H9 (cell line): ENCODE measurements around the gene CACNA1G. TPM values are rescaled to one million over a fixed set of nuclear protein-coding genes. Genes with fewer than 3 reads are reported as not detected.

ENCODE experiments used
- DNase-seq: peaks from one replicate; pipeline ENCODE4 v3.0.0-alpha.2; 2017
- H2AFZ ChIP-seq: one replicate; pipeline ENCODE4 v1.6.1; 2013; ENCODE audit warnings: mild to moderate bottlenecking, low read length, control low read depth, moderate library complexity
- H2AK5ac ChIP-seq: 2 replicates; pipeline ENCODE4 v1.6.1; 2013; ENCODE audit warnings: low read length, control low read depth, mixed read lengths; ENCODE audit not compliant: insufficient read length
- H2BK120ac ChIP-seq: one replicate; pipeline ENCODE4 v1.6.1; 2013; ENCODE audit warnings: low read depth, mild to moderate bottlenecking, low read length, control low read depth, inconsistent platforms; ENCODE audit not compliant: poor library complexity, severe bottlenecking
- H2BK12ac ChIP-seq: 2 replicates; pipeline ENCODE4 v1.6.1; 2013; ENCODE audit warnings: low read length, control low read depth, mixed read lengths, low read depth; ENCODE audit not compliant: insufficient read length
- H2BK15ac ChIP-seq: 2 replicates; pipeline ENCODE4 v1.6.1; 2013; ENCODE audit warnings: low read depth, low read length, control low read depth
- H2BK20ac ChIP-seq: one replicate; pipeline ENCODE4 v1.6.1; 2013; ENCODE audit warnings: low read depth, mild to moderate bottlenecking, low read length, control low read depth, inconsistent platforms; ENCODE audit not compliant: poor library complexity, severe bottlenecking
- H2BK5ac ChIP-seq: 2 replicates; pipeline ENCODE4 v1.6.1; 2013; ENCODE audit warnings: low read length, control low read depth, mixed read lengths; ENCODE audit not compliant: insufficient read length
- H3K14ac ChIP-seq: 2 replicates; pipeline ENCODE4 v1.6.1; 2013; ENCODE audit warnings: low read length, control low read depth; ENCODE audit not compliant: insufficient read depth
- H3K18ac ChIP-seq: 2 replicates; pipeline ENCODE4 v1.6.1; 2013; ENCODE audit warnings: low read depth, mild to moderate bottlenecking, mixed read lengths, low read length, control low read depth; ENCODE audit not compliant: insufficient read length
- H3K23ac ChIP-seq: 2 replicates; pipeline ENCODE4 v1.6.1; 2013; ENCODE audit warnings: low read length, control low read depth, mixed read lengths, low read depth; ENCODE audit not compliant: insufficient read length
- H3K23me2 ChIP-seq: 2 replicates; pipeline ENCODE4 v1.6.1; 2013; ENCODE audit warnings: low read depth, mild to moderate bottlenecking, mixed read lengths, low read length, control low read depth; ENCODE audit not compliant: insufficient read length, poor library complexity, severe bottlenecking
- H3K27ac ChIP-seq: 2 replicates; pipeline ENCODE4 v1.5.1; 2013; ENCODE audit warnings: low read length, control low read depth, mixed read lengths, low read depth; ENCODE audit not compliant: insufficient read length
- H3K27me3 ChIP-seq: 2 replicates; pipeline ENCODE4 v1.6.1; 2013; ENCODE audit warnings: low read length, control low read depth, inconsistent platforms; ENCODE audit not compliant: insufficient read depth
- H3K4ac ChIP-seq: 2 replicates; pipeline ENCODE4 v1.6.1; 2013; ENCODE audit warnings: low read depth, mild to moderate bottlenecking, control low read depth, inconsistent platforms, low read length, moderate library complexity
- H3K4me1 ChIP-seq: 2 replicates; pipeline ENCODE4 v1.6.1; 2013; ENCODE audit warnings: low read length, control low read depth, inconsistent platforms; ENCODE audit not compliant: insufficient read depth
- H3K4me2 ChIP-seq: 2 replicates; pipeline ENCODE4 v1.6.1; 2013; ENCODE audit warnings: low read length, control low read depth, mixed read lengths; ENCODE audit not compliant: insufficient read length, insufficient read depth
- H3K56ac ChIP-seq: 2 replicates; pipeline ENCODE4 v1.6.1; 2013; ENCODE audit warnings: low read depth, mild to moderate bottlenecking, mixed read lengths, low read length, control low read depth; ENCODE audit not compliant: insufficient read length
- H3K79me1 ChIP-seq: 2 replicates; pipeline ENCODE4 v1.6.1; 2013; ENCODE audit warnings: low read depth, mild to moderate bottlenecking, moderate library complexity, low read length, control low read depth, inconsistent platforms; ENCODE audit not compliant: insufficient read depth, poor library complexity, severe bottlenecking
- H3K79me2 ChIP-seq: 2 replicates; pipeline ENCODE4 v1.6.1; 2013; ENCODE audit warnings: low read length, control low read depth, inconsistent platforms; ENCODE audit not compliant: insufficient read depth
- H3K9ac ChIP-seq: 2 replicates; pipeline ENCODE4 v1.6.1; 2013; ENCODE audit warnings: low read length, control low read depth, mixed read lengths; ENCODE audit not compliant: insufficient read length; ENCODE audit errors: extremely low read depth
- H3K9me3 ChIP-seq: one replicate; pipeline ENCODE4 v1.6.1; 2013; ENCODE audit warnings: low read depth, low read length, inconsistent platforms; ENCODE audit not compliant: control insufficient read depth
- H3T11ph ChIP-seq: one replicate; pipeline ENCODE4 v1.6.1; 2013; ENCODE audit warnings: mild to moderate bottlenecking, low read length, control low read depth, inconsistent platforms
- H4K20me1 ChIP-seq: one replicate; pipeline ENCODE4 v1.6.1; 2013; ENCODE audit not compliant: control insufficient read depth, insufficient read length, insufficient read depth
- H4K5ac ChIP-seq: 2 replicates; pipeline ENCODE4 v1.6.1; 2013; ENCODE audit warnings: low read depth, mild to moderate bottlenecking, mixed read lengths, low read length, control low read depth; ENCODE audit not compliant: insufficient read length
- H4K8ac ChIP-seq: replicated peaks from 2 replicates; pipeline ENCODE4 v1.6.1; 2013; ENCODE audit warnings: low read length, control low read depth, mixed read lengths, low read depth; ENCODE audit not compliant: insufficient read length
- H4K91ac ChIP-seq: 2 replicates; pipeline ENCODE4 v1.6.1; 2013; ENCODE audit warnings: low read depth, mild to moderate bottlenecking, moderate library complexity, mixed read lengths, low read length, control low read depth; ENCODE audit not compliant: insufficient read length
- H3K27ac Mint-ChIP-seq, 3 experiments: 2 replicates in 2 of 3; 3 replicates in 1 of 3; pipeline ENCODE4 v1.8.0; 2020 to 2021; ENCODE audit warnings: mixed read lengths in 3 of 3, mild to moderate bottlenecking in 1 of 3, moderate library complexity in 1 of 3
- H3K27me3 Mint-ChIP-seq: 2 replicates; pipeline ENCODE4 v1.8.0; 2021; ENCODE audit warnings: low read depth, mild to moderate bottlenecking, moderate library complexity, mixed read lengths
- H3K36me3 Mint-ChIP-seq, 3 experiments: 2 replicates in 2 of 3; 3 replicates in 1 of 3; pipeline ENCODE4 v1.8.0; 2020 to 2021; ENCODE audit warnings: low read depth in 3 of 3, mixed read lengths in 3 of 3; ENCODE audit not compliant: insufficient read depth in 1 of 3
- H3K4me1 Mint-ChIP-seq, 2 experiments: 2 replicates each; pipeline ENCODE4 v1.8.0; 2020; ENCODE audit warnings: mixed read lengths in 2 of 2
- H3K4me3 Mint-ChIP-seq, 2 experiments: 2 replicates in 1 of 2; 3 replicates in 1 of 2; pipeline ENCODE4 v1.8.0; 2020 to 2021; ENCODE audit warnings: mild to moderate bottlenecking in 2 of 2, mixed read lengths in 2 of 2, moderate library complexity in 1 of 2
- H3K9me3 Mint-ChIP-seq, 2 experiments: 2 replicates in 1 of 2; 3 replicates in 1 of 2; pipeline ENCODE4 v1.8.0; 2020; ENCODE audit warnings: mild to moderate bottlenecking in 2 of 2, mixed read lengths in 2 of 2, moderate library complexity in 1 of 2
- WGBS: extraction: QIAGEN DNeasy Blood & Tissue Kit; methylation state at CpG from one replicate; pipeline ENCODE4 v1.1.7; 2013; ENCODE audit warnings: missing lambda C conversion rate, low lambda C conversion rate, mixed read lengths; ENCODE audit not compliant: insufficient read length; ENCODE audit errors: extremely low coverage; 5-methylcytosine and 5-hydroxymethylcytosine counted together
- total RNA-seq: library from RNA; stranded (reverse); gene quantifications from 2 replicates; pipeline ENCODE4 v1.2.1, GENCODE V29; 2021
- TF ChIP-seq, protein P1 (sequence below): fragments of 200-600 bp; sonication (generic); conservative IDR thresholded peaks from 3 replicates; pipeline ENCODE4 v1.8.0; 2021; ENCODE audit warnings: antibody characterized with exemption, mild to moderate bottlenecking

Gene CACNA1G
- total RNA-seq, 1 experiment from 2014 or later: 1.5 TPM

GRCh38 chr17:50534979-50535326 is 25.6 kb upstream of the CACNA1G start:
- Mint-ChIP-seq H3K4me1 (peaks cover 34 to 42% of the 10 kb centered on the region in 2 experiments), H3K27me3 (peaks cover 44% of the 10 kb centered on the region), H3K9me3 (no peaks in the 10 kb centered on the region; a peak in 1 of 5 replicates), H3K4me3 (peak overlapping the region in 1 of 2 experiments; percentile 60; a peak in 3 of 5 replicates), H3K27ac (no peak overlapping the region), H3K36me3 (peaks cover 0 to 5% (median 0%) of the 10 kb centered on the region in 3 experiments; a peak in 3 of 7 replicates)
- no peak overlapping the region for H2BK120ac ChIP-seq
- no peak overlapping the region for H4K8ac ChIP-seq
- H3K23me2 ChIP-seq: peaks cover 17% of the 10 kb centered on the region
- no peak overlapping the region for H2AFZ ChIP-seq
- H2BK15ac ChIP-seq: no peak overlapping the region
- no peak for DNase-seq
- no peaks in the 10 kb centered on the region for H3K9me3 ChIP-seq
- H3K23ac ChIP-seq: no peak overlapping the region
- H2BK20ac ChIP-seq: no peak overlapping the region
- peaks cover 3% of the 10 kb centered on the region; the same call in 1 of the 2 replicates for H3K4me1 ChIP-seq
- H2AK5ac ChIP-seq: no peak overlapping the region
- no peak overlapping the region for H3K18ac ChIP-seq
- TF ChIP-seq, protein P1, sequence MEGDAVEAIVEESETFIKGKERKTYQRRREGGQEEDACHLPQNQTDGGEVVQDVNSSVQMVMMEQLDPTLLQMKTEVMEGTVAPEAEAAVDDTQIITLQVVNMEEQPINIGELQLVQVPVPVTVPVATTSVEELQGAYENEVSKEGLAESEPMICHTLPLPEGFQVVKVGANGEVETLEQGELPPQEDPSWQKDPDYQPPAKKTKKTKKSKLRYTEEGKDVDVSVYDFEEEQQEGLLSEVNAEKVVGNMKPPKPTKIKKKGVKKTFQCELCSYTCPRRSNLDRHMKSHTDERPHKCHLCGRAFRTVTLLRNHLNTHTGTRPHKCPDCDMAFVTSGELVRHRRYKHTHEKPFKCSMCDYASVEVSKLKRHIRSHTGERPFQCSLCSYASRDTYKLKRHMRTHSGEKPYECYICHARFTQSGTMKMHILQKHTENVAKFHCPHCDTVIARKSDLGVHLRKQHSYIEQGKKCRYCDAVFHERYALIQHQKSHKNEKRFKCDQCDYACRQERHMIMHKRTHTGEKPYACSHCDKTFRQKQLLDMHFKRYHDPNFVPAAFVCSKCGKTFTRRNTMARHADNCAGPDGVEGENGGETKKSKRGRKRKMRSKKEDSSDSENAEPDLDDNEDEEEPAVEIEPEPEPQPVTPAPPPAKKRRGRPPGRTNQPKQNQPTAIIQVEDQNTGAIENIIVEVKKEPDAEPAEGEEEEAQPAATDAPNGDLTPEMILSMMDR: no peak
- no peaks in the 10 kb centered on the region for H4K20me1 ChIP-seq
- H3K79me1 ChIP-seq: no peaks in the 10 kb centered on the region
- no peak overlapping the region for H3K9ac ChIP-seq
- no peak overlapping the region for H3K4ac ChIP-seq
- no peaks in the 10 kb centered on the region; the same call in 1 of the 2 replicates for H3K27me3 ChIP-seq
- no peak overlapping the region for H4K91ac ChIP-seq
- no peak overlapping the region for H2BK12ac ChIP-seq
- H3T11ph ChIP-seq: no peak overlapping the region
- no CpG with 5 or more reads among the region's 2 CpGs for WGBS
- H4K5ac ChIP-seq: no peak overlapping the region
- no peaks in the 10 kb centered on the region for H3K79me2 ChIP-seq
- no peak overlapping the region for H3K56ac ChIP-seq
- H3K27ac ChIP-seq: no peak overlapping the region
- H2BK5ac ChIP-seq: no peak overlapping the region
- no peak overlapping the region for H3K4me2 ChIP-seq
- no peak overlapping the region for H3K14ac ChIP-seq
